SU-DHL-6 (cell line): Measurements from ENCODE around the gene LCNL1.

ENCODE experiments used
- H2AFZ ChIP-seq: fragments of 200-600 bp; sonication (generic); 2 replicates; pipeline ENCODE4 v1.6.1; 2014; ENCODE audit warnings: low read depth, mild to moderate bottlenecking, moderate library complexity, mixed read lengths, antibody characterized with exemption, low read length; ENCODE audit not compliant: severe bottlenecking
- H3F3A ChIP-seq: fragments of 200-600 bp; shearing (Covaris generic); 2 replicates; pipeline ENCODE4 v1.6.0; 2016; ENCODE audit warnings: antibody characterized with exemption, mild to moderate bottlenecking; ENCODE audit not compliant: insufficient read depth
- H3K27ac ChIP-seq: fragments of 200-600 bp; sonication (generic); 2 replicates; pipeline ENCODE4 v1.5.1; 2016; ENCODE audit warnings: low read depth, mild to moderate bottlenecking, low read length, moderate library complexity, mixed read lengths
- H3K27me3 ChIP-seq: fragments of 200-600 bp; sonication (generic), shearing (Covaris generic); 2 replicates; pipeline ENCODE4 v1.6.0; 2014; ENCODE audit warnings: mild to moderate bottlenecking, low read length
- H3K36me3 ChIP-seq: fragments of 200-600 bp; sonication (generic); 2 replicates; pipeline ENCODE4 v1.6.1; 2014; ENCODE audit warnings: mild to moderate bottlenecking, low read length, mixed read lengths
- H3K4me2 ChIP-seq: fragments of 300-600, 200-600 bp; shearing (Covaris generic), sonication (generic); 2 replicates; pipeline ENCODE4 v1.6.0; 2014; ENCODE audit warnings: low read length, low read depth, mild to moderate bottlenecking; ENCODE audit not compliant: poor library complexity, severe bottlenecking
- H3K4me3 ChIP-seq: fragments of 200-600 bp; sonication (generic); 2 replicates; pipeline ENCODE4 v1.5.1; 2014; ENCODE audit warnings: antibody characterized with exemption, low read length, mild to moderate bottlenecking, mixed read lengths; ENCODE audit not compliant: insufficient read depth, poor library complexity, severe bottlenecking
- H3K79me2 ChIP-seq: fragments of 200-600 bp; sonication (generic); 2 replicates; pipeline ENCODE4 v1.6.1; 2014; ENCODE audit warnings: mild to moderate bottlenecking, low read length, moderate library complexity; ENCODE audit not compliant: insufficient read depth
- H3K9ac ChIP-seq: fragments of 200-600 bp; sonication (generic); 2 replicates; pipeline ENCODE4 v1.7.0; 2014; ENCODE audit warnings: mild to moderate bottlenecking, low read length
- H3K9me2 ChIP-seq: fragments of 200-600 bp; sonication (generic); replicated peaks from 2 replicates; pipeline ENCODE4 v1.6.1; 2014; ENCODE audit warnings: low read length; ENCODE audit not compliant: insufficient read depth
- H3K9me3 ChIP-seq: fragments of 200-600 bp; sonication (generic); 2 replicates; pipeline ENCODE4 v1.6.1; 2014; ENCODE audit warnings: low read length, mixed read lengths; ENCODE audit not compliant: insufficient read depth
- H4K20me1 ChIP-seq: fragments of 200-600 bp; sonication (generic); 2 replicates; pipeline ENCODE4 v1.6.1; 2014; ENCODE audit warnings: low read depth, mild to moderate bottlenecking, antibody characterized with exemption, low read length, moderate library complexity, mixed read lengths
- CTCF ChIP-seq: fragments of 200-600 bp; sonication (generic); IDR thresholded peaks from one replicate; pipeline ENCODE4 v1.5.1; 2017; ENCODE audit warnings: antibody characterized with exemption, mild to moderate bottlenecking, low read length, moderate library complexity; ENCODE audit not compliant: insufficient read depth, poor library complexity, severe bottlenecking
- EZH2phosphoT487 ChIP-seq: fragments of 200-600 bp; sonication (generic), shearing (Covaris generic); conservative IDR thresholded peaks from 2 replicates; pipeline ENCODE4 v1.6.1; 2018; ENCODE audit warnings: mild to moderate bottlenecking, antibody characterized with exemption, low read length, moderate library complexity, mixed read lengths

Gene LCNL1

GRCh38 chr9:136970361-136970760 is 12.4 kb upstream of the LCNL1 start:
- no peaks in the 10 kb centered on the region for H3K27me3 ChIP-seq
- no peak overlapping the region for H2AFZ ChIP-seq
- no peaks in the 10 kb centered on the region for H3K9me2 ChIP-seq
- no peaks in the 10 kb centered on the region for H4K20me1 ChIP-seq
- no peak overlapping the region for H3K9ac ChIP-seq
- H3K4me2 ChIP-seq = no peak overlapping the region
- TF ChIP-seq CTCF (no peak), EZH2phosphoT487 (no peak)
- no peaks in the 10 kb centered on the region for H3K36me3 ChIP-seq
- no peak overlapping the region for H3K4me3 ChIP-seq
- H3K27ac ChIP-seq = no peak overlapping the region
- H3K79me2 ChIP-seq = no peaks in the 10 kb centered on the region
- no peaks in the 10 kb centered on the region for H3K9me3 ChIP-seq
- H3F3A ChIP-seq = no peaks in the 10 kb centered on the region

GRCh38 chr9:136971746-136972145 is 11.0 kb upstream of the LCNL1 start:
- Histone ChIP-seq H3F3A (no peaks in the 10 kb centered on the region), H3K9me2 (no peaks in the 10 kb centered on the region), H3K4me2 (no peak overlapping the region), H3K27me3 (no peaks in the 10 kb centered on the region), H3K9ac (no peak overlapping the region), H3K27ac (no peak overlapping the region), H3K36me3 (no peaks in the 10 kb centered on the region), H2AFZ (no peak overlapping the region), H3K9me3 (no peaks in the 10 kb centered on the region), H4K20me1 (no peaks in the 10 kb centered on the region), H3K79me2 (no peaks in the 10 kb centered on the region), H3K4me3 (no peak overlapping the region)
- TF ChIP-seq EZH2phosphoT487 = no peak
- no peak for TF ChIP-seq CTCF

GRCh38 chr9:136972335-136972734 is 10.5 kb upstream of the LCNL1 start:
- no peaks in the 10 kb centered on the region for H4K20me1 ChIP-seq
- H3K9me3 ChIP-seq = no peaks in the 10 kb centered on the region
- H3K27me3 ChIP-seq = no peaks in the 10 kb centered on the region
- H3K4me2 ChIP-seq = no peak overlapping the region
- no peak overlapping the region for H3K9ac ChIP-seq
- no peak overlapping the region for H2AFZ ChIP-seq
- H3K9me2 ChIP-seq = no peaks in the 10 kb centered on the region
- no peak overlapping the region for H3K27ac ChIP-seq
- no peaks in the 10 kb centered on the region for H3K79me2 ChIP-seq
- TF ChIP-seq EZH2phosphoT487 (no peak), CTCF (no peak)
- no peaks in the 10 kb centered on the region for H3K36me3 ChIP-seq
- no peaks in the 10 kb centered on the region for H3F3A ChIP-seq
- no peak overlapping the region for H3K4me3 ChIP-seq

- Histone ChIP-seq H3F3A (no peaks in the 10 kb centered on the region), H3K9ac (no peak overlapping the region), H3K79me2 (no peaks in the 10 kb centered on the region), H3K9me2 (no peaks in the 10 kb centered on the region), H3K4me2 (no peak overlapping the region), H3K36me3 (no peaks in the 10 kb centered on the region), H3K9me3 (no peaks in the 10 kb centered on the region), H3K27me3 (no peaks in the 10 kb centered on the region), H3K27ac (no peak overlapping the region), H2AFZ (no peak overlapping the region), H4K20me1 (no peaks in the 10 kb centered on the region), H3K4me3 (no peak overlapping the region)
- TF ChIP-seq CTCF (no peak), EZH2phosphoT487 (no peak)
These were observed 10.1 kb upstream of the LCNL1 start for GRCh38 chr9:136972743-136973142.
